ENCODE measurements around the gene OR9Q1. TPM values are rescaled to one million over a fixed set of nuclear protein-coding genes. Genes with fewer than 3 reads are reported as not detected.

OR9Q1 gene
- total RNA-seq, 4 donors from 2014 or later = not detected

DNA sequence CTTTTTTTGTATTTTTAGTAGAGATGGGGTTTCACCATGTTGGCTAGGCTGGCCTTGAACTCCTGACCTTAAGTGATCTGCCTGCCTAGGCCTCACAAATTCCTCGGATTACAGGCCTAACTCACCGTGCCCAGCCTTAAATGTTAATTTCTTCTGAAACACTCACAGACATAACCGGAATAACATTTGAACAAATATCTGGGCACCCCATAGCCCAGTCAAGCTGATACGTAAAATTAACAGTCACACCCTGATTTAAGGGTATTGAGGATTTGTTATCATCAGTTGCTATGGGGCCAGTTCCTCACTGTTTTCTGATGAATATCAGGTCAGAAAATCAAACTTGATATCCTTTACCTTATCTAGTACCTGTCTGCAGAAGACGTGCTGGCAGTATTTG, 23.0 kb upstream of the OR9Q1 start:
- no peak overlapping the region for H3K4me3 ChIP-seq
- WGBS, 2 donors (ENCODE audit: low coverage in 1 of 2) = 53 to 92% methylated on average over 3 to 5 of the region's 5 CpGs
- no peaks in the 10 kb centered on the region for H3K27me3 ChIP-seq
- TF ChIP-seq EP300 (IDR thresholded peaks at IDR 0.05) (no peak), POLR2A (IDR thresholded peaks at IDR 0.05) (no peak), POLR2AphosphoS5 (IDR thresholded peaks at IDR 0.05) (no peak)
- TF ChIP-seq, protein P1, sequence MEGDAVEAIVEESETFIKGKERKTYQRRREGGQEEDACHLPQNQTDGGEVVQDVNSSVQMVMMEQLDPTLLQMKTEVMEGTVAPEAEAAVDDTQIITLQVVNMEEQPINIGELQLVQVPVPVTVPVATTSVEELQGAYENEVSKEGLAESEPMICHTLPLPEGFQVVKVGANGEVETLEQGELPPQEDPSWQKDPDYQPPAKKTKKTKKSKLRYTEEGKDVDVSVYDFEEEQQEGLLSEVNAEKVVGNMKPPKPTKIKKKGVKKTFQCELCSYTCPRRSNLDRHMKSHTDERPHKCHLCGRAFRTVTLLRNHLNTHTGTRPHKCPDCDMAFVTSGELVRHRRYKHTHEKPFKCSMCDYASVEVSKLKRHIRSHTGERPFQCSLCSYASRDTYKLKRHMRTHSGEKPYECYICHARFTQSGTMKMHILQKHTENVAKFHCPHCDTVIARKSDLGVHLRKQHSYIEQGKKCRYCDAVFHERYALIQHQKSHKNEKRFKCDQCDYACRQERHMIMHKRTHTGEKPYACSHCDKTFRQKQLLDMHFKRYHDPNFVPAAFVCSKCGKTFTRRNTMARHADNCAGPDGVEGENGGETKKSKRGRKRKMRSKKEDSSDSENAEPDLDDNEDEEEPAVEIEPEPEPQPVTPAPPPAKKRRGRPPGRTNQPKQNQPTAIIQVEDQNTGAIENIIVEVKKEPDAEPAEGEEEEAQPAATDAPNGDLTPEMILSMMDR (IDR thresholded peaks at IDR 0.05) = no peak
- H3K27ac ChIP-seq = no peak overlapping the region
- no peaks in the 10 kb centered on the region for H3K4me1 ChIP-seq
- H3K36me3 ChIP-seq = no peaks in the 10 kb centered on the region
- peaks cover 0 to 7% (median 0%) of the 10 kb centered on the region in 3 donors for H3K9me3 ChIP-seq
- ATAC-seq = no peak

DNA sequence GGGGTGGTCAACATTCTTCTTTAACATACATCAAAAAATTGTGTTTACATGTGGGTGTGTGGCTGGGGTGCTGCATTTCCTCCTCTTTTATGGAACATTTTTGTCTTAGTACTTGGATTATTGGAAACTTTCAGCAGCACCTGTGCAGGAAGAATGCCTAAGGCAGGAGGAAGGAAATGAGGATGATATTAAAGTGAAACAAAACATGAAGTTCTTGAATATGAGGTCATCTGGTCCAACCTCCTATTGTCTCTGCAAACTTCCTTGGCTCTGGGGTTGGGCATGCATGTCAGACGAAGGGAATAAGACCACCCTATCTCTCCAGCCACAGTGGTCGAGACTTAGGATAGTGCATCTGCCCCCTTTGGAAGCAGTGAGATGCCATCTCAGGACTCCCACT, 20.6 kb upstream of the OR9Q1 start:
- WGBS, 2 donors (ENCODE audit: low coverage in 1 of 2) = 65 to 77% methylated on average over 2 of the region's 2 CpGs
- H3K4me1 ChIP-seq = no peaks in the 10 kb centered on the region
- H3K27ac ChIP-seq = peak overlapping the region in 2 of 4 donors; percentile 20 to 24
- no peaks in the 10 kb centered on the region for H3K36me3 ChIP-seq
- no peak for TF ChIP-seq POLR2A (IDR thresholded peaks at IDR 0.05)
- TF ChIP-seq, protein P1 (IDR thresholded peaks at IDR 0.05) = no peak
- TF ChIP-seq POLR2AphosphoS5 (IDR thresholded peaks at IDR 0.05) = no peak
- TF ChIP-seq EP300 (IDR thresholded peaks at IDR 0.05) = no peak
- no peak overlapping the region for H3K4me3 ChIP-seq
- no peaks in the 10 kb centered on the region for H3K27me3 ChIP-seq
- ATAC-seq = no peak
- peaks cover 0 to 7% (median 0%) of the 10 kb centered on the region in 3 donors for H3K9me3 ChIP-seq

DNA sequence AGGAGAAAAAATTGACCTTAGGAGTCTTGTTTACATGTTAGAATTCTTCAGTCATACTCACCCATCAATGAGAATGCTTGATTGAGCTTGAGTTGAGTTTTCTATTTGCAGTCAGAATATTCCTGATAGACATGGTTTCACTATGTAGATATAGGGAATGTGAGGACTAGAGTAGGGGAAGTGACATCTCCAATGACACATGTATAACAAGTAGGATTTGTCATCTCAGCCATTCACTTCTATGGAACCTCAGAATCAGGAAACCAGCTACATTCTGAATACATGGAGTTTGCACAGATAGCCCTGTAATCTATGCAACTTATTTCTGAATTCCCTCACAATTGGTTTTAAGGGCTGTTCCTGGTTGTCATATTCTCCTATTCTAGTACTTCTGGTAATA, 20.1 kb upstream of the OR9Q1 start:
- ATAC-seq = no peak
- Histone ChIP-seq H3K9me3 (peaks cover 0 to 7% (median 0%) of the 10 kb centered on the region in 3 donors), H3K27me3 (no peaks in the 10 kb centered on the region), H3K27ac (peak overlapping the region in 2 of 4 donors; percentile 20 to 24), H3K4me3 (no peak overlapping the region), H3K36me3 (no peaks in the 10 kb centered on the region), H3K4me1 (no peaks in the 10 kb centered on the region)
- TF ChIP-seq POLR2A (IDR thresholded peaks at IDR 0.05) = no peak
- no peak for TF ChIP-seq POLR2AphosphoS5 (IDR thresholded peaks at IDR 0.05)
- TF ChIP-seq EP300 (IDR thresholded peaks at IDR 0.05) = no peak
- TF ChIP-seq, protein P1 (IDR thresholded peaks at IDR 0.05) = no peak

DNA sequence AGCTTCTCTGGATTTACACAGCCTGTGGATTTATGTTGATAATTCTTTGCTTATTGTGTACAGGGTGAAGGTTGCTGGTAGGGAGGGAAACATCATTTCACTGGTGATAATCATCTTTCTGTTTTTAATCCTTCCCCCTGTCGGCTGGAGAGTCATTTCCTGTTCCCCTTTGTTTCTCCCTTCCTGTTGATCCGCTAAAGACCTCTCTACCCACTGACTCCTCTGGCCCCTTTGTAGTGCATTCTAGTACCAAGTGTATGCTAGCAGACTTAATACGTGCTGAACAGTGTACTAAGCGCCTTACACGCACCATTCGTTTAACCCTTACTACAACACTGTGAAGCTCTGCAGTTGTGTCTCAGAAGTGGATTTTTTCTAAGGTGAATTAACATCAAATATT, 19.0 kb upstream of the OR9Q1 start:
- 48 to 72% methylated on average over 6 of the region's 6 CpGs for WGBS, 2 donors (ENCODE audit: low coverage in 1 of 2)
- no peak for TF ChIP-seq POLR2A (IDR thresholded peaks at IDR 0.05)
- TF ChIP-seq, protein P1 (IDR thresholded peaks at IDR 0.05) = no peak
- TF ChIP-seq EP300 (IDR thresholded peaks at IDR 0.05) = no peak
- no peak for TF ChIP-seq POLR2AphosphoS5 (IDR thresholded peaks at IDR 0.05)
- H3K9me3 ChIP-seq = peaks cover 0 to 7% (median 0%) of the 10 kb centered on the region in 3 donors
- no peaks in the 10 kb centered on the region for H3K36me3 ChIP-seq
- H3K4me3 ChIP-seq = no peak overlapping the region
- no peak for ATAC-seq
- H3K4me1 ChIP-seq = no peaks in the 10 kb centered on the region
- H3K27me3 ChIP-seq = no peaks in the 10 kb centered on the region
- peak overlapping the region in 1 of 4 donors; percentile 37 for H3K27ac ChIP-seq

DNA sequence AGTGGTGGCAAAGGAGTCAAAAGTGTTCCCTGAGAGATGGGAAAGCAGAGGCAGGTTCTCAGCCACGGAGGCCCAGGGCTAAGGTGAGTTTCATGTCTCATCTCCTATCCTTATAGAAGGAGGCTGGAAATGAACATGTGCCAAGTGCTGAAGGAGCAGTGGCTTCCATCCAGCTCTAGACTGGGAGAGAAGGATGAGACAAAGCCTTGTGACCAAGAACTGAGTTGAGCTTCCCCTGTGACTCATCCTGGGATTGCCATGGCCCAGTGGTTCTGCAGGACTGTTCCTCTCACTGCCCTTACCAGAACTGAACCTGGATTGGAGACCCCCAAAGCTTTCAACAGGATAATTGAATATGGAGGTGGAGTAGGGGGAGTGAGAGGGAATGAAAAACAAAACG, 16.7 kb upstream of the OR9Q1 start:
- TF ChIP-seq, protein P1 (IDR thresholded peaks at IDR 0.05) = no peak
- TF ChIP-seq POLR2A (IDR thresholded peaks at IDR 0.05) (no peak), EP300 (IDR thresholded peaks at IDR 0.05) (no peak), POLR2AphosphoS5 (IDR thresholded peaks at IDR 0.05) (no peak)
- Histone ChIP-seq H3K27ac (no peak overlapping the region), H3K36me3 (no peaks in the 10 kb centered on the region), H3K4me1 (no peaks in the 10 kb centered on the region), H3K9me3 (no peaks in the 10 kb centered on the region), H3K4me3 (no peak overlapping the region), H3K27me3 (no peaks in the 10 kb centered on the region)
- WGBS, 2 donors (ENCODE audit: low coverage in 1 of 2) = 60 to 80% methylated on average over 1 of the region's 2 CpGs
- ATAC-seq = no peak
